ENCODE data around the gene PPIF.
A peak's percentile ranks its signal among the peaks of the same experiment; 100 is the strongest.

The PPIF gene

DNA sequence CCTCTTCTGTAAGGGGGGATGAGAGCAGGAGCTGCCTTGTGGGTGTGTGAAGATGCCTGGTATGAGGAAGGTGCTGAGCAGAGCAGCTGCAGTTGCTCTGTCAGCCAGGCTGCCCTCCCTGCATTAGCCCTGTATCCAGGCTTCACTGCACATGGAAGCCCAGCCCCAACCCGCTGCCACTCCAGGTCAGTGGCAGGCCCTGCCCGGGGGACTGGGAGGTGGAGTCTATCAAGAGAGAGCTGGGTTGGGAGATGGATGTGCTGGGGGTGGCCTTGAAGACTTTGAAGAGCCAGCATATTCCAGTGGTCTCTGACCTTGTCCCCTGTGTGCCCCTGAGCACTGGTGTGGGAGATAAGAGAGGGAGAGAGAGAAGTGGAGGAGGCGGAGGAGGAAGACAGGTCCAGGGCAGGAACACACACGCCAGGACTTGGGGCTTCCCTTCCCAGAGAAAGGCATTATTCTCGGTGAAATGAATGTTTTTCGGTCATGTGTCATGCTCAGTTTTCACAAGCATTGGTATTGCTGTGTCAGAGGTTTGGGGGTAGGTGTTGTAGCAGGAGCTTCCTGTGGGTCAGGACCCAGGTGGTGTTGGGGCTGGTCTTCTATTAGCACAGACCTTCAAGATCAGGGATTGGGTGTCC lies 2.6 kb downstream of the PPIF start:
- no peak for DNase-seq

- DNase-seq, result no peak
Measured at GRCh38 chr10:79350407-79351154, 3.3 kb downstream of the PPIF start.

GRCh38 chr10:79351332-79351731 lies 4.1 kb downstream of the PPIF start:
- no peak for DNase-seq

DNA sequence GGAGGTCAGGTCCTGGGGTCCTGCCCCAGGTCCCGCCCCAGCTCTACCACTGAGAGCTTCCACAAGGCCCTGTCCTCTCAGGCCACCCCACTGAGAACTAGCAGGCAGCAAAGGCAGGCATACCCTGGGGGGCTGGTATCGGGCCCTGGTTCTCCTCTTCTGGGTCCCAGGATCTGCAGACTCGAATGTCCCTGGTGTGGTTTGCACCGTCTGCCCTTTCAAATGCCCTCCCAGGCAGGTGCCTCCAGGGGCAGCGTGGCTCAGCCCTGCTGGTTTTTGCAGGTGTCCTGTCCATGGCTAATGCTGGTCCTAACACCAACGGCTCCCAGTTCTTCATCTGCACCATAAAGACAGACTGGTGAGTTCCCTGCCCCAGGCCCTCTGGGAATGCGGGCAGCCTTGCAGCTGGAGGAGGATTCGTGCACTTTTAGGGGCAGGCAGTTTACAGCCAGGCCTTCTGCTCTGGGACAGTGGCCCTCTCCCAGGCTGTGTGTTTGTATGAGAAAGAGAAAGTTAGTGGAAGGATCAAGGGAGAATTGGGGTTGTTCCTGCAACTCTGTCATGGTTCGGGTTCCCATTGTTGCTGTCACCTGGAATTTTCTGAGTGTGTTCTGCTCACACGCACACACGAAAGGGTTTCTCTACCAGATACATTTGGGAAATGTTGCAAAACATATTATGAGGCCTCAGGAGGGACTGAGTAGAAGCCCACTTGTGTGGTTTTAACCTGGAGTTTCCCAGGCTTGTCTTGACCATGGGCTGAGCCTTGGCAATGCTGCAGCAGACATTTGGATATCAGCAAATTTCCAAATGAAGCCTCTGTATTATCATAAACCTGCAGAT lies 5.0 kb downstream of the PPIF start:
- no peak for DNase-seq

DNA sequence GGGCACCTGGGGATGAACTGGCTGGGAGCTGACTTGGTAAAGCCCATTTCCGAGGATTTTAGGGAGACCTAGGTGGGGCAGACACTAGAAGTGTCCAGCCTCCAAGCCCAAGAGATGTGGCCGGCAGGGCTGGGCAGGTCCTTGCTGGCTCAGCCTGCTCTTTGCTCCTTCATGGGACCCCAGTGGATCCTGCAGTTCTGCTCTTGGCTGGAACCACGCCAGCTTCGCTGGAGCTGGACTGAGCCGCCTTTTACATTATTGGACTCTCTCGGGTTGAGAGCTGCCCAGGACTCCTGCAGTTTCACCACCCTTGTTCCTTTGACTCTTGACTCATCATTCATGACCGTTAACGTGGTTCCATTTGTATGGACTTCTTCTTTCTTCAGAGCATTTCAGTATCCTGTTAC lies 5.7 kb downstream of the PPIF start:
- no peak for DNase-seq

- DNase-seq, result no peak
Measured at GRCh38 chr10:79353726-79354125, 6.5 kb downstream of the PPIF start.

DNA sequence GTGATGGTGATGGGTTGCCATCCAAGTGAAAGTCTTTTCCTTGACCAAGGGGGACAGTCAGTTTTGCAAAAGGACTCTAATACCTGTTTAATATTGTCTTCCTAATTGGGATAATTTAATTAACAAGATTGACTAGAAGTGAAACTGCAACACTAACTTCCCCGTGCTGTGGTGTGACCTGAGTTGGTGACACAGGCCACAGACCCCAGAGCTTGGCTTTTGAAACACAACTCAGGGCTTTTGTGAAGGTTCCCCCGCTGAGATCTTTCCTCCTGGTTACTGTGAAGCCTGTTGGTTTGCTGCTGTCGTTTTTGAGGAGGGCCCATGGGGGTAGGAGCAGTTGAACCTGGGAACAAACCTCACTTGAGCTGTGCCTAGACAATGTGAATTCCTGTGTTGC lies 6.9 kb downstream of the PPIF start:
- DNase-seq, result no peak

- no peak for DNase-seq
Measured at GRCh38 chr10:79354615-79355014, 7.3 kb downstream of the PPIF start.

DNA sequence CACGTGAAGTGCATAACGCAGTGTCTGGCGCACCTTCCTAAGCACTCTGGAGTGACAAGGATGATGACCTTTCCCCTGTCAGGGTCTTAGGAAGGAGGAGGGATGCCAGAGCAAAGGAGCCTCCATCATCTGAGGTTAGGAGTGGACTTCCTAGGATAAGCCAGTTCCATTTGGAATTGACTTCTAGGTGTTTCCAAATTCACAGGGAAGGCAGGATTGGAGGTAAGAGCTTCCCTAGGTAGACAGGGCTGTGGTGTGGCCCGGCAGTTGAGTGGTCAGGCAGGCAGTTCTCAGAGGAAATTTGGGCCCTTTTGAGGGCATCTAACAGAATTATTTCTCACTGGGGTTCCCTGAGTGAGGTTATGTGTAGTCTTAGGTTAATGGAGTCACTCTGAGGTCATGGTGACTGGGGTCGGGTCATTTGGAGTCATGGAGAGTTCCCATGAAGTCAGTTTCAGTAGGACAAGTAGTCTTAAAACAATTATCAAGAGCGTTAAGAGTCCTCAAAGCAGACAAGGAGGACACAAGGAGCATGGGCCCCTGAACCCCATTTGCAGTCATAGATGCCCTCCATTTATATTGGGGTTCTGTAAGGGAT lies 8.2 kb downstream of the PPIF start:
- DNase-seq, result no peak

- no peak for DNase-seq
Measured at GRCh38 chr10:79356104-79356503, 8.8 kb downstream of the PPIF start.

DNA sequence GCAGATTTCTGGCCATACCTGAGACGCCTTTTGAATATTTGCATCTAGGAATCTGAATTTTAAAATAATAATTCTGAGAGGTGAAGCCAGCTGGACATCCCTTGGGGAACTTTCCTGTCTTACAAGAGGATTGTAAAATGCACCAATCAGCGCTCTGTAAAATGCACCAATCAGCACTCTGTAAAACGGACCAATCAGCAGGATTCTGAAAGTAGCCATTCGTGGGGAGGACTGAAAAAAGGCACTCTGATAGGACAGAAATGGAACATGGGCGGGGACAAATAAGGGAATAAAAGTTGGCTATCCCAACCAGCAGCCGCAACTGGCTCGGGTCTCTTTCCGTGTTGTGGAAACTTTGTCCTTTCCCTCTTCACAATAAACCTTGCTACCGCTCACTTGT lies 9.9 kb downstream of the PPIF start:
- DNase-seq, result no peak

- DNase-seq, result no peak
Measured at GRCh38 chr10:79358811-79359210, 11.5 kb downstream of the PPIF start.

DNA sequence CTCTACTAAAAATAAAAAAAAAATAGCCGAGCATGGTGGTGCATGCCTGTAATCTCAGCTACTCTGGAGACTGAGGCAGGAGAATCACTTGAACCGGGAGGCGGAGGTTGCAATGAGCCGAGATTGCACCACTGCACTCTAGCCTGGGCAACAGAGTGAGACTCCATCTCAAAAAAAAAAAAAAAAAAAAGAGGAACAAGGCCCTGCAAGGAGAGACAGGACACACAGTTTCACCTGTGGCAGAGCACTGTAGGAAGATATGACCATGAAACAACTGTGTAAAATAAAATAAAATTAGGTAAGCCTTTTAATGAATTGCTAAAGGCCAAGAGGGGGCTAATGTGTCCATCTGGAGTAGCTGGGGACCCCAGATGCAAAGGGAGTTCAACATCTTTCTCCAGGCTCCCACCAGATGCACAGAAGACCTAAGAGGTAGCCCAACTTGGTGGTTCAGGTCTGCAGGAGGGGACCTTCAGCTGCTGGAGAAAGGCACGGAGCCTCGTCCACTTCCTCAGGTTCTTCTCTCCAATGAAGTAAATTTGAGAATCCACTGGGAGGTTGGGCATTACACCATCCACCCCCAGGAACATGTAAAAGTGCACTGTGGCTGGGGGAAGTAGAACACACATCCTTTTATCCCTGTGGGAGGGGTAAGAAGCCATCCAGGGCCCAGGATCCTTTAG lies 12.7 kb downstream of the PPIF start:
- DNase-seq, result no peak

DNA sequence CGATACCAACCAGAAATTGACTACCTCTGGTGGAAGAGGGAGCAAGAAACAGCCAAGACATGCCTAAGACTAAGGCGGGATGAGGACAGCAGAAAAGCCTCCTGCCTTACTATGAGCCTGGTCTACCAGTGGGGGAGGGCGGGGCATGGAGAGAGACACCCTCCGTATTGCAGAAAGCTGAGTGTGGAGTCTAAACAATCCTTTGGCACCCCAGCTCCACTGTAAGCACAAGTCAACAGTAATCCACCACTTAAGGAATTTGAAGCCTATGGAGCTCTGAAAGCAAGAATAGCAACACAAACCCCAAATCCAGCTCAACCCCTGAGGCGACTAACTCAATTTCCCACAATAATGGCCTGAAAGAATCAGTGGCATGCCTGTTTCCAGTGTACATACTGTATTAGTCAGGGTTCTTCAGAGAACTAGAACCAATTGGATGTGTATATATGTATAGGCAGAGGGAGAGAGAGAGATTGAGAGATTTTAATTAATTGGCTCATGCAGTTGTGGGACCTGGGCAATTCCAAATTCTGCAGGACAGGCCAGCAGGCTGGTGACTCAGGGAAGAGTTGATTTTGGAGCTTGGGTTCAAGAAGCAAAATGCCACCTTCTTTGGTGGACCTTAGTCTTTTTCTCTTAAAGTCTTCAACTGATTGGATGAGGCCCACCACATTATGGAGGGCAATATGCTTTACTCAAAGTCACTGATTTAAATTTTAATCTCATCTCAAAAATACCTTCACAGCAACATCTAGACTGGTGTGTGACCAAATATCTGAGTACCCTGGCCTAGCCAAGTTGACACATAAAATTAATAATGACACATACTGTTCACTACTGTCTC lies 13.5 kb downstream of the PPIF start:
- no peak for DNase-seq

- DNase-seq, result no peak
Measured at GRCh38 chr10:79361726-79362397, 14.6 kb downstream of the PPIF start.

DNA sequence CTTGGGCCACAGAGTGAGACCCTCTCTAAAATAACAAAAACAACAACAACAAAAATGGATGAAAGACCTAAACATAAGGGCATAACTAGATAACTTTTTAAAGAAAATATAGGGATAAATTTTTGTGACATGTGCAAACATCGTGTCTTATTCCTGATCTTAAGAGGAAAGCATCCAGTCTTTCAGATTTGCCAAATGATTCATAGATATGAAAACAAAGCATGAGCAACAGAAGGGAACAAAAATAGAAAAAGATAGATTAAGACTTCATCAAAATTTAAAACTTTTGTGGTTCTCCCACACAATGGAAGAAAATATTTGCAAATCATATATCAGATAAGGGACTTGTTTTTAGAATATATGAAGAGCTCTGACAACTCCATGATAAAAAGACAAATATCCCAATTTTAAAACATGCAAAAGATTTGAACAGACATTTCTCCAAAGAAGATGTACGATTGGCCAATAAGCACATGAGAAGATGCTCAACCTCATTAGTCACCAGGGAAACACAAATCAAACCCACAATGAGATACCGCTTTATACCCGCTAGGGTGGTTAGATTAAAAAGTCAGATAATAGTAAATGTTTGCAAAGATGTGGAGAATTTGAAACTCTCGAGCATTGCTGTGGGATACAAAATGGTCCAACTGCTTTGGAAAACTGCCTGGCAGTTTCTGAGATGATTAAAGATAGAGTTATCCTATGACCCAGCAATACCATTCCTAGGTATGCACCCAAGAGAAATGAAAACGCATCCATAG lies 20.3 kb downstream of the PPIF start:
- no peak for DNase-seq

- no peak for DNase-seq
Measured at GRCh38 chr10:79372871-79373270, 25.6 kb downstream of the PPIF start.

GRCh38 chr10:79374312-79375191 lies 27.3 kb downstream of the PPIF start:
- peak; percentile 17 to 31 for DNase-seq

DNA sequence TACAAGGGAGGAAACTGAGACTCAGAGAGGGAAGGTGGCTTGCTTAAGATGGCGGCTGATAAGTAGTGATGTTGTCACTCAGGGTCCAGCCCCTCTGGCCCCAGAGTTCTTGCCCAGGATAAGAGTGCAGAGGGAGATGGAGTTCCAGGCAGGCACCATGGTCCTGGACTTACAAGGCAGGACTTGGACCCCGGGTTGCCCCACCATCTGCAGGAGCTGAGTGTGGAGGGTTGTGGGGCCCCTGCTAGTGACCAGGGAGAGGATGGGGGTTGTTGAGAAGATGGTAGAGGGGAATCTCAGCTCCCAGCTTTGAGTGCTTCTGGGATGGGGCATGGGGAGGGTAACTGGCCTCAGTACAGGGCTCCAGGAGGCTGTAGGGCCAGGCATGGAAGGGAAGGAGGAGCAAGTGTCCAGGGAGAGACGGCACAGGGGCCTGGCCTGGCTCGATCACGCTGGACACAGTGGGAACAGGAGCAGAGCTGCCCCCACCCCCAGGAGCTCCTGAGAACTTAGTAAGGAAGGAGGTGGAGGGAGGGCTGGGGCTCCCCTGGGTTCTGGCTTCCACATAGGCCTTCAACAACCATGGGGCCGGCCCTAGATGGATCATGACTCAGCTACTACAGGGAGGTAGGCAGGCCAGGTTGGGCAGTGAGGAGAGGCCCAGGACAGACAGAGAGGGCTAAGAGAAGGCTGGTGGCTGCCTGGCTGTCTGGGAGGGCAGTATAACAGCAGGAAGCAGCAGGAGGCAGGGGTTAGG lies 28.2 kb downstream of the PPIF start:
- no peak for DNase-seq

Data from SW 1271 (cell line).